ENCODE results near the gene CCAR1. TPM values are rescaled to one million over a fixed set of nuclear protein-coding genes. Genes with fewer than 3 reads are reported as not detected.

The CCAR1 gene
- polyA plus RNA-seq, 3 donors, result 16.7 to 26.3 (median 23.4) TPM

DNA sequence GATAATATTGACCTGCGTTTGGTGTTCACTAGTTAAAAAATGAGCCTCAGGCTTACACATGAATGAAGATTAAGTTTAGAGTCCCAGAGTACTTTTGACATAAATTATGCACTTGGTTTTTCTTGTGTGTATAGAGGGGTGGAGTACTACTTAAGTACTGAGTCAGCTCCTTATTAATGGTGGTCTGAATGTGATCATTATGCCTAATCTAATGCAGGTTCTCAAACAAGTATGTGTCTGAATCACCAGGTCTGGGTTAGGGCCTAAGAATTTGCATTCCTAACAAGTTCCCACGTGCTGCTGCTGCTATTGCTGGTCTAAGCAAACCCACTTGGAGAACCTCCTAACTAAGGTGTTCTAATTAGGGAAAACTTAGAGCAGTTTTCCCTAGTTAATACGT lies 75.6 kb downstream of the CCAR1 start:
- intact Hi-C loops (cut with micrococcal nuclease), result no loop called here
- Mint-ChIP-seq H3K4me3 (no peak overlapping the region), H3K27ac (no peak overlapping the region)

GRCh38 chr10:68800211-68800610 lies 79.2 kb downstream of the CCAR1 start:
- intact Hi-C loops (cut with micrococcal nuclease), result no loop called here
- H3K4me3 Mint-ChIP-seq, result no peak overlapping the region

More for the DNA sequence above, 75.6 kb downstream of the CCAR1 start:
- Histone ChIP-seq H3K9me3 (replicated peaks in 1 of 2; ENCODE audit: control insufficient read depth in 1 of 2, insufficient read depth in 1 of 2, low read length in 2 of 2) (no peaks in the 10 kb centered on the region), H3K4me2 (replicated peaks; ENCODE audit: extremely low read depth, low read length, poor library complexity, severe bottlenecking) (no peak overlapping the region), H4K20me1 (ENCODE audit: insufficient read depth, low read length) (no peaks in the 10 kb centered on the region), H3K4me1 (ENCODE audit: control insufficient read depth in 1 of 2, insufficient read depth in 2 of 2, low read length in 2 of 2) (no peaks in the 10 kb centered on the region), H3K79me2 (ENCODE audit: insufficient read depth, low read length) (no peaks in the 10 kb centered on the region), H3K27ac (ENCODE audit: low read depth in 1 of 2, low read length in 2 of 2) (no peak overlapping the region), H3K9ac (ENCODE audit: insufficient read depth, low read length, poor library complexity, severe bottlenecking) (no peak overlapping the region), H3K27me3 (ENCODE audit: control insufficient read depth in 2 of 2, insufficient read depth in 2 of 2, low read length in 2 of 2) (no peaks in the 10 kb centered on the region), H2AFZ (ENCODE audit: insufficient read depth, low read depth, low read length, poor library complexity, severe bottlenecking) (no peak overlapping the region), H3K36me3 (replicated peaks in 1 of 2; ENCODE audit: control insufficient read depth in 1 of 2, insufficient read depth in 2 of 2, low read length in 2 of 2) (peaks cover 31 to 62% of the 10 kb centered on the region in 2 donors), H3K4me3 (replicated peaks in 1 of 3; ENCODE audit: low read depth in 2 of 3, low read length in 3 of 3) (no peak overlapping the region)
- TF ChIP-seq CTCF (IDR thresholded peaks at IDR 0.05), result no peak
- DNase-seq, result no peak
- Mint-ChIP-seq H3K36me3 (peaks cover 27 to 52% of the 10 kb centered on the region in 2 donors), H3K4me1 (no peaks in the 10 kb centered on the region), H3K27me3 (ENCODE audit: low read depth in 3 of 3) (no peaks in the 10 kb centered on the region), H3K9me3 (no peaks in the 10 kb centered on the region)
- WGBS (ENCODE audit: insufficient coverage), result 100% methylated on average over 1 of the region's 3 CpGs

More at GRCh38 chr10:68800211-68800610, 79.2 kb downstream of the CCAR1 start:
- no peaks in the 10 kb centered on the region for H3K4me1 ChIP-seq (ENCODE audit: control insufficient read depth in 1 of 2, insufficient read depth in 2 of 2, low read length in 2 of 2)
- no peaks in the 10 kb centered on the region for H3K4me1 Mint-ChIP-seq
- H3K27ac Mint-ChIP-seq, result no peak overlapping the region
- no peaks in the 10 kb centered on the region for H3K9me3 ChIP-seq (replicated peaks in 1 of 2; ENCODE audit: control insufficient read depth in 1 of 2, insufficient read depth in 1 of 2, low read length in 2 of 2)
- H3K36me3 Mint-ChIP-seq, result peaks cover 6 to 18% of the 10 kb centered on the region in 2 donors
- H3K36me3 ChIP-seq (replicated peaks in 1 of 2; ENCODE audit: control insufficient read depth in 1 of 2, insufficient read depth in 2 of 2, low read length in 2 of 2), result peaks cover 11 to 28% of the 10 kb centered on the region in 2 donors
- no peaks in the 10 kb centered on the region for H3K9me3 Mint-ChIP-seq
- no peak overlapping the region for H3K4me2 ChIP-seq (replicated peaks; ENCODE audit: extremely low read depth, low read length, poor library complexity, severe bottlenecking)
- H4K20me1 ChIP-seq (ENCODE audit: insufficient read depth, low read length), result no peaks in the 10 kb centered on the region
- no peak overlapping the region for H3K9ac ChIP-seq (ENCODE audit: insufficient read depth, low read length, poor library complexity, severe bottlenecking)
- H3K27me3 ChIP-seq (ENCODE audit: control insufficient read depth in 2 of 2, insufficient read depth in 2 of 2, low read length in 2 of 2), result no peaks in the 10 kb centered on the region
- no peak for TF ChIP-seq CTCF (IDR thresholded peaks at IDR 0.05)
- no peak overlapping the region for H2AFZ ChIP-seq (ENCODE audit: insufficient read depth, low read depth, low read length, poor library complexity, severe bottlenecking)
- H3K27me3 Mint-ChIP-seq (ENCODE audit: low read depth in 3 of 3), result no peaks in the 10 kb centered on the region
- no peak overlapping the region for H3K4me3 ChIP-seq (replicated peaks in 1 of 3; ENCODE audit: low read depth in 2 of 3, low read length in 3 of 3)
- no CpG with 5 or more reads among the region's 2 CpGs for WGBS (ENCODE audit: insufficient coverage)
- no peak for DNase-seq
- H3K27ac ChIP-seq (ENCODE audit: low read depth in 1 of 2, low read length in 2 of 2), result no peak overlapping the region
- H3K79me2 ChIP-seq (ENCODE audit: insufficient read depth, low read length), result no peaks in the 10 kb centered on the region
